ENCODE measurements around the gene FOXRED2. TPM values are rescaled to one million over a fixed set of nuclear protein-coding genes. Genes with fewer than 3 reads are reported as not detected.
A peak's percentile ranks its signal among the peaks of the same experiment; 100 is the strongest.
"Not testable (repeated sequence)": the region's sequence is repeated elsewhere in the genome, so short reads cannot be mapped to it uniquely, and the experiment has no call there.

Gene FOXRED2
- polyA plus RNA-seq, 3 donors from 2014 or later: 0.38 to 2.8 TPM; not detected in 1

DNA sequence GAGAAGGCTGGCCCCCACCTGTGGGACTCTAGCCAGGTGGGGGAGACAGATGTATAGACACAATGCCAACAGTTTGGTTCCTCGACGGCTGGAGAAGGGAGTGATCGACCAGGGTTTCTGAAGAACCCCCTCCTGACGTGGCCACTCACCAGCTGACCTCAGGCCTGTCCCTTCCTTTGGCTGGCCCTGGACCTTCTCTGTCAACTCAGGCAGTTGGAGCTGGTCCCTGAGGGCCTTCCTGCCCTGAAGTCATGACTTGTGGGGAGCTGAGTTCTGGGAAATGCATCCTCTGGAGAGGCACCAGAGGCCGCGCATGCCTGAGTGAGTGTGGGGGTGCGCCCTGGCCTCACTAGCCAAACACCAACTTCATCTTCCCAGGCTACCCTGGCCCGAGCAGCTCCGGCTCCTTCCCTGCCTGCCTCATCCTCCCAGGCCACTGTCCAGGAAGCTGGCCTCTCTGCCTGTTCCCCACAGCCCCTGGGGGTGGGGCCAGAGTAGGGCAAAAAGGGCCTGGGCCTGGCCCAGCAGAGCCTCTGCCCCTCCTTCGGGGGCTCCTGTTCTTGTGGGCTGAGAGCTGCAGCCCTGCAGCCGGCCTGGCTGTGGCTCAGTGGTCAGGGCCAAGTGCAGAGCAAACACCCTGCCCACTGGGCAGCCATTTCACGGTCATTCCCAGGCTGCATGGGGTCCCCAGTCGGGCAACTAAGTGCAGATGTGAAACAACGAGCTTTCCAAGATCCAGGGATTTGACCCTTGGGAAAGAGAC is 49.0 kb downstream of the FOXRED2 start:
- H3K27me3 Mint-ChIP-seq (ENCODE audit: low read depth in 3 of 3): peaks cover 0 to 4% (median 0%) of the 10 kb centered on the region in 3 donors
- H3K4me1 Mint-ChIP-seq: peaks cover 23 to 26% of the 10 kb centered on the region in 2 donors
- no peak overlapping the region for H3K4me3 Mint-ChIP-seq
- peak overlapping the region in 1 of 6 donors; percentile 50 for H3K27ac Mint-ChIP-seq
- H3K9me3 Mint-ChIP-seq: no peaks in the 10 kb centered on the region
- no peaks in the 10 kb centered on the region for H3K36me3 Mint-ChIP-seq
- DNase-seq: no peak

DNA sequence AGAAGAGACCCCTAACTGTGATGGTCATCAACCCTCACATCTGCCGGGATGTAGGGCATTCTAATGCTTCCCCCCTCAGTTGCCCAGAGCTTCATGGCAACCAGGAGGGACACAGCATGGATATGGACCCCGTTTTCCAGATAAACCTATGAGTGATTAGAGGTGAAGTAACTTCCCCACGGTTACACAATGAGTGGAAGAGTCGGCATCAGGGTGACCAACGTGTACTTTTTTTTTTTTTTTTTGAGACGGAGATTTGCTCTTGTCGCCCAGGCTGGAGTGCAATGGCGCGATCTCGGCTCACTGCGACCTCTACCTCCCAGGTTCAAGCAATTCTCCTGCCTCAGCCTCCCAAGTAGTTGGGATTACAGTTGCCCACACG is 50.4 kb downstream of the FOXRED2 start:
- peak overlapping the region in 5 of 6 donors; percentile 71 to 91 (median 88) for H3K27ac Mint-ChIP-seq
- peaks cover 37 to 40% of the 10 kb centered on the region in 2 donors for H3K4me1 Mint-ChIP-seq
- no peaks in the 10 kb centered on the region for H3K9me3 Mint-ChIP-seq
- H3K4me3 Mint-ChIP-seq: peak overlapping the region in 4 of 5 donors; percentile 56 to 76 (median 72)
- peaks cover 0 to 15% (median 7%) of the 10 kb centered on the region in 3 donors for H3K27me3 Mint-ChIP-seq (ENCODE audit: low read depth in 3 of 3)
- DNase-seq: no peak
- no peaks in the 10 kb centered on the region for H3K36me3 Mint-ChIP-seq

DNA sequence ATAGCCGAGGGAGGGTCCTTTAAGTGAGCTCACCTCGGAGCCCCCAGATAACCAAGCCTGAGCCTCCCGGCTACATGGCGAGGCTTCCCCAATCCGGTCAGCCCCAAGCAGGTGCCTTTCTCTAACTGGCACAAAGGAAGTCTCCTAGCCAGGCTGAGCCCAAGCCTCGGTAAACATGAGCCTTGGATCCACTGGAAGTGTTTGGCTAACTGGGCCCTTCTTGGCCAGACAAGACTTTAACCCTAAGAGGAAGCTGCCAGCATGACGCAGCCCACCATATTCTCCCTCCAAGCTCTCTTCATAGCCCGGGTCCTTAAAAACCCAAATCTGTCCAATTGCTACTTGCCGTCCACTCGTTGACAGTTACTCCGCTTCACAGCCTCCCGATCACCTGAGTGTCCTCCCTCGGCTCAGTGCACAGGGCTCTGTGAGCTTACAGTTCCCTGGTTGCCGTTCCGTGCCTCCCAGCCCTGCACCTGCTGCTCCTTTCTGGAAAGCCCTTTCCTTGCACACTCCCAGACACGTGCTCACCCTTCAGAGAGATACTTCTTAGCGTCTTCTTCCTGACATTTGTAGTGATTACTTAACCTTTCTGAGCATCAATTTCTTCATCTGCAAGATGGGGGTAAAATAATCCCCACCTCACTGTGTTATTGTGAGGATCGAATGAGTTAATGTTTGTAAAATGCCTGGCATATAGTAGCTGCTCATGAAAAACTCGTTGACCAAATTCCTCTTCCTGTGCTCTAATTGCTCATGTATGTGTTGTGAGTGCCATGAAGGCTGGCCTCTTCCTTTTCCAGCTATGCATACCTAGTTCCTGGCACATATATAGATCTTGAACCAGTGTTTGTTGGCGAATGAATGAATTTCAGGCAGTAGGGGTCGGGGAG is 51.0 kb downstream of the FOXRED2 start:
- no peak for DNase-seq
- H3K9me3 Mint-ChIP-seq: no peaks in the 10 kb centered on the region
- H3K27ac Mint-ChIP-seq: peak overlapping the region; percentile 82 to 91 (median 88)
- no peaks in the 10 kb centered on the region for H3K36me3 Mint-ChIP-seq
- H3K27me3 Mint-ChIP-seq (ENCODE audit: low read depth in 3 of 3): peaks cover 0 to 17% (median 7%) of the 10 kb centered on the region in 3 donors
- H3K4me3 Mint-ChIP-seq: peak overlapping the region; percentile 56 to 76 (median 70)
- H3K4me1 Mint-ChIP-seq: peaks cover 44 to 46% of the 10 kb centered on the region in 2 donors

DNA sequence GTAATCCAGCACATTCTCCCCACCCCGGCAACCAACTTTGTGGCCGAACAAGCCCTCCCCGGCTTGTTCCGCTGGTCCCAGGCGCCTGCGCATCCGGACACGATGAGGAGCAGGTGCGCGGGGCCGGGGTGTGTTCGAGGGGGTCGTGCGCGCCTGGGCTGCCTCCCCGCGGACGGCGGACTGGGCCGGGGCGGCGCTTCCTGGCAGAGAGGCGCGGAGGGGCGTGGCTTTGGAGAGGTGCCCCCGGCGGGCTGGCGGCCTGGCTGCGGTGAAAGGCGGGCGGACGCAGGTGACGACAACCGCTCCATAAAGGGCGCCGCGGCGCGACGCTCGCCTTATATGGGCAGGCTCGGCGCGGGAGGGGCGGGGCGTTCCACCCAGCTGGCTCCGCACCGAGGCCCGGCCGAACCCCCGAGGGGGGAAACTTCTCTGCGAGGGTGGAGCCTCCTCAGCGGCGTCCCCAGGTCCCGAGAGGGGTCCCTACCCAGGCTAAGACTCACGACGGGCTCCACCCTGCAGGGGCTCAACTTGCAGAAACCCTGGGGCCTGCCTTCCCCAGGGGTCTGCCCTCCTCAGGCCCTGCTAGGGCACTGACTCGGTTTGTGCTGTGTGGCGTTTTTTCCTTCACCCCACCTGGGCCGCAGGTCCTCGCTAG is 51.8 kb downstream of the FOXRED2 start:
- H3K9me3 Mint-ChIP-seq: no peaks in the 10 kb centered on the region
- H3K36me3 Mint-ChIP-seq: no peaks in the 10 kb centered on the region
- peaks cover 0 to 17% (median 7%) of the 10 kb centered on the region in 3 donors for H3K27me3 Mint-ChIP-seq (ENCODE audit: low read depth in 3 of 3)
- H3K27ac Mint-ChIP-seq: peak overlapping the region; percentile 82 to 91 (median 88)
- DNase-seq: peak; percentile 96
- H3K4me1 Mint-ChIP-seq: peaks cover 45 to 47% of the 10 kb centered on the region in 2 donors
- peak overlapping the region; percentile 67 to 76 (median 71) for H3K4me3 Mint-ChIP-seq

DNA sequence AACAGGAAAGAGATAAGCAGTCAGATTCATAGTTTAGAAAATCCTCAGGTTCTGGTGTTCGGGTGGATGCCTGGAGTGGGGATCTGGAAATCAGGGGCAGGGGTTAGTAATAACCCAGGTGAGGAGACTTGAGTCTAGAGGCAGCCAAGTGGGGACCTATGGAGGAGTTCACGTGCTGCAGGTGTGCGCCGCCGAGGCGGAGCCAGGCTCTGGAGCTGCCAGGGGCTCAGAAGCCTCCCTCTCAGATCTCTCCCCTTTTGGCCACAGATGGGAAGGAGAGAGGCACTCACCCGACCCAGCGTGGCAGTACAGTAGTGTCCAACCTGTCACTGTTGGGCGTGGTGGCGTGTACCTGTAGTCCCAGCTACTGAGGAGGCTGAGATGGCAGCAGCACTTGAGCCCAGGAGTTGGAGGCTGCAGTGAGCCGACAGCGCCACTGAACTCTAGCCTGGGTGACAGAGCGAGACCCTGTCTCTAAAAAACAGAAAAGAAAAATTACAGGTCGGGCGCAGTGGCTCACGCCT is 52.9 kb downstream of the FOXRED2 start:
- Mint-ChIP-seq H3K4me1 (peaks cover 50 to 55% of the 10 kb centered on the region in 2 donors), H3K4me3 (peak overlapping the region; percentile 67 to 76 (median 71)), H3K27me3 (ENCODE audit: low read depth in 3 of 3) (peaks cover 0 to 17% (median 7%) of the 10 kb centered on the region in 3 donors), H3K27ac (peak overlapping the region; percentile 88 to 98 (median 90)), H3K9me3 (no peaks in the 10 kb centered on the region), H3K36me3 (no peaks in the 10 kb centered on the region)
- no peak for DNase-seq

DNA sequence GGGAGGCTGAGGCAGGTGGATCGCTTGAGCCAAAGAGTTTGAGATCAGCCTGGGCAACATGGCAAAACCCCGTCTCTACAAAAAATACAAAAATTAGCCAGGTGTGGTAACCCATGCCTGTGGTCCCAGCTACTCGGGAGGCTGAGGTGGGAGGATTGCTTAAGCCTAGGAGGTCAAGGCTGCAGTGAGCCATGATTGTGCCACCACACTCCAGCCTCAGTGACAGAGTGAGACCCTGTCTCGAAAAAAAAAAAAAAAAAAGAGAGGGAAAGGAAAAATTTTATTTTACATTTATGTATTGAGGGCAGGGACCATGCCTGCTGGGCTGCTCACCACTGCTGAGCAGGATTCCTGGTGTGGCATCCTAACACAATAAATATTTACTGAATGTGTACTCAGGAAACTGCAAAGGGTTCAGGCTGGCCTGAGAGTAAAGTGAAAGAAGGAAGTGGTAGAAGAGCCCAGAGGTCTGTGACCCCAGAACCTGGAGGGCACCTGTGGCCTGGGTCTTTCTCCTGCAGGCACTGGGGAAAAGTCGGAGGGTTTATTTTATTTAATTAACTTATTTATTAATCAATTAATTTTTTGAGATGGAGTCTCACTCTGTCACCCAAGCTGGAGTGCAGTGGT is 53.7 kb downstream of the FOXRED2 start:
- Mint-ChIP-seq H3K4me3 (peak overlapping the region; percentile 71 to 80 (median 74)), H3K4me1 (peaks cover 58 to 63% of the 10 kb centered on the region in 2 donors), H3K27me3 (ENCODE audit: low read depth in 3 of 3) (peaks cover 0 to 17% (median 7%) of the 10 kb centered on the region in 3 donors), H3K27ac (peak overlapping the region; percentile 88 to 98 (median 92))
- not testable (repeated sequence) for DNase-seq, H3K36me3 Mint-ChIP-seq, H3K9me3 Mint-ChIP-seq

DNA sequence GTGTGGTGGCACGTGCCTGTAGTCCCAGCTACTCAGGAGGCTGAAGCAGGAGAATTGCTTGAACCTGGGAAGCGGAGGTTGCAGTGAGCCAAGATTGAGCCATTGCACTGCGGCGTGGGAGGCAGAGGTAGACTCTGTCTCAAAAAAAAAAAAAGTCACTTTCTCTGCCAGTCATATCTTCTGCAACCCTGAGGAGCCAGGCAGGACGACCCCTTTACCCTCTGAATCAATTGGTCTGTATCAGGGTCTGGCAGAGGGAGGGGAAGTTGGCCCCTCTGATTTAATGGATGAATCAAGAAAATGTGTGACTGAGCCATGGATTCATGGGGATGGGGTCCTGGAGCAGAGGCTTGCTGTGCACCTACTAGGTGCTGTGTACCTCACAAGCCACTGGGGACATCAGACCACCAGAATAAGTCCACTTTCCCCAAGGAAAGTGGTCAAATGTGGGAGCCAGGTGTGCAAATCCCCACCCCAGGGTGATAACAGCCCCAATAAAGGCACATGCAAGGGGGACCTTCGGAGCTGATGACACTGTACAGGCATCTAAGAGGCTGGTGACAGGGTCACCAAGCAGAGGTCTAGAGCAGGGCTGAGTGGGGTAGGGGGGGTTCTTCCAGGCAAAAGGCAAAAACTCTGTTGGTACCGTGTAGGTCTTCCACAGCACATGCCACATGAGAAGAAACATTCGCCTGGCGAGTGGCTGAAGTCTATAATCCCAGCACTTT is 54.4 kb downstream of the FOXRED2 start:
- H3K36me3 Mint-ChIP-seq: no peaks in the 10 kb centered on the region
- peak overlapping the region; percentile 88 to 98 (median 92) for H3K27ac Mint-ChIP-seq
- H3K4me1 Mint-ChIP-seq: peaks cover 65 to 70% of the 10 kb centered on the region in 2 donors
- DNase-seq: no peak
- H3K27me3 Mint-ChIP-seq (ENCODE audit: low read depth in 3 of 3): peaks cover 2 to 17% (median 7%) of the 10 kb centered on the region in 3 donors
- peak overlapping the region; percentile 71 to 80 (median 74) for H3K4me3 Mint-ChIP-seq
- H3K9me3 Mint-ChIP-seq: no peaks in the 10 kb centered on the region

DNA sequence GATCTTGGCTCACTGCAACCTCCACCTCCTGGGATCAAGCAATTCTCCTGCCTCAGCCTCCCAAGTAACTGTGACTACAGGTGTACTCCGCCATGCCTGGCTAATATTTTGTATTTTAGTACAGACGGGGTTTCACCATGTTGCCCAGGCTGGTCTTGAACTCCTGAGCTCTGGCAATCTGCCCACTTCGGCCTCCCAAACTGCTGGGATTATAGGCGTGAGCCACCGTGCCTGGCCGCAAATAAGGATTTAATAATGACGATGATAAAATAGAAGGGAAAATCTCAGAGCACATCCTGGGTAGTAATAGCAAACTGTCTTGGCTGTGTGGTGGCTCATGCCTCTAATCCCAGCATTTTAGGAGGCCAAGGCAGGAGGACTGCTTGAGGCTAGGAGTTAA is 55.9 kb downstream of the FOXRED2 start:
- peak overlapping the region in 3 of 5 donors; percentile 47 to 74 (median 73) for H3K4me3 Mint-ChIP-seq
- not testable (repeated sequence) for DNase-seq, H3K9me3 Mint-ChIP-seq, H3K36me3 Mint-ChIP-seq
- H3K27ac Mint-ChIP-seq: peak overlapping the region; percentile 88 to 98 (median 92)
- peaks cover 5 to 17% (median 7%) of the 10 kb centered on the region in 3 donors for H3K27me3 Mint-ChIP-seq (ENCODE audit: low read depth in 3 of 3)
- peaks cover 67 to 73% of the 10 kb centered on the region in 2 donors for H3K4me1 Mint-ChIP-seq

DNA sequence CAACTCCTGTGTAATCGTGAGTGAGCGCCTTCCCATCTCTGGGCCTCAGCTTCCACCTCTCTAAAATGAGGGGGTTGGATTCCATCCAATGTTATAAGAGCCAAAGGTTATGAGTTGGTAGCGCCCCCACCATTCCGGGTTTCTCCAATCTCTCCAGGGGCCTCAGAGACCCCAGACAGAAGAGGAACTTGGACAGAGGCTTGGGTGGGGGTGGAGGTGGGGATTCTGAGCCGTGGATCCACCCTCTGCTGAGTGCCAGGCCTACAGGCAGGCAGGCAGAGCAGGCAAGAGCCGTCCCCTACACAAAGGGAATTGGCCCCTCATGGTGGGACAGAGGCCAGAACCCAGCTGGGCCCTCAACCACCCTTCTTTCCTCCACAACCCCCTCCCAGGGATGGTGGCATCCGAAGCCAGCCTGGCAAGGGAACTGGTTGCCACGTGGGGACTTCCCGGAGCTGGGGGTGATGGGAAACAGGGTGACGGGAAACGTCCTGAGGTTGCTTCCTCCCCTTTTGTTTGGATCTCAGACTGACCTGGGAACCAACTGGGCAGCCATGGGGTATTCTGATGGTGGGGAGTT is 57.2 kb downstream of the FOXRED2 start:
- Mint-ChIP-seq H3K27ac (peak overlapping the region in 5 of 6 donors; percentile 32 to 85 (median 67)), H3K4me3 (no peak overlapping the region), H3K27me3 (ENCODE audit: low read depth in 3 of 3) (peaks cover 5 to 15% (median 7%) of the 10 kb centered on the region in 3 donors), H3K36me3 (no peaks in the 10 kb centered on the region), H3K4me1 (peaks cover 67 to 70% of the 10 kb centered on the region in 2 donors), H3K9me3 (no peaks in the 10 kb centered on the region)
- no peak for DNase-seq

DNA sequence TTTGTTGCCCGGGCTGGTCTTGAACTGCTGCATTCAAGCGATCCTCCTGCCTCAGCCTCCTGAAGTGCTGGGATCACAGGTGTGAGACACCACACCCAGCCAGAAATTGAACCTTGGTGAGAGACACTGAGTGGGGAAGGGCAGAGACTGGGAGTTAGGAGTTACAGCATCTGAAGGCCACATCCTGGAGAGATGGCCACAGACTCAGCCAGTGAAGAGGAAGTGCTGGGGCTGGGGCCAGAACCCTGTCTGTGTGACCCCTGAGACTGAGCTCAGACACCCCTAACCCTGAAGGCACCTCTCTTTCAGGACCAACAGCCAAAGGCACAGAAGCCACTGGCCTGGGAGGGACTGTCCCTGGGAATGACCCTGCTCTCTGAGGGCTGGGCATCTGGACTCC is 59.2 kb downstream of the FOXRED2 start:
- Mint-ChIP-seq H3K4me1 (peaks cover 61 to 62% of the 10 kb centered on the region in 2 donors), H3K4me3 (peak overlapping the region in 3 of 5 donors; percentile 47 to 51 (median 50)), H3K36me3 (no peaks in the 10 kb centered on the region), H3K27ac (peak overlapping the region; percentile 62 to 90 (median 84)), H3K9me3 (no peaks in the 10 kb centered on the region), H3K27me3 (ENCODE audit: low read depth in 3 of 3) (peaks cover 5 to 13% (median 7%) of the 10 kb centered on the region in 3 donors)
- DNase-seq: peak in 2 of 3 donors; percentile 21 to 38

DNA sequence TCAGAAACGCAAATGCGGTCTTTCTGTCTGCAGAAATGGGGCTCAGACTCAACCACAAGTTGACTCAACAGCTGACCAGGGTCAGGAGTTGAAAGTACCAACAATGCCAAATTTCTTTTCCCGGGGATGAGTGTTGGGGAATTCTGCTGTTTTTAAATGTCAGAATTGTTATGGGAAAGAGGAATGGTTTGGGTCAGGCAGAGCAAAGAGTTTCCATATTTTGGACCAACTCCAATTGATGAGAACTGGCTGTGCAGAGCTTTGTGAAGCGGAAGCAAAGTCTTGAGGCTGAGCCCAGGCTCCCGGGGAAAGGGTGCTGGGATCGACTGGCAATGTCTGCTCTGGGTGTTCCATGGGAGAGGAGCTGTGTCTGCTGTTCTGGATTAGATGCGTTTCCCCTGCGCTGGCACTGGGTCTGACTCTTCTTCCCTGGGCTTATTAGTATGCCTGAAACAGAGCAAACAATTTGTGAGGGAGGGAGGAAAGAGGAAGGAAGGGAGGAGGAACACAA is 61.6 kb downstream of the FOXRED2 start:
- peak overlapping the region in 1 of 6 donors; percentile 34 for H3K27ac Mint-ChIP-seq

More for the DNA sequence above, 61.6 kb downstream of the FOXRED2 start:
- Mint-ChIP-seq H3K36me3 (peaks cover 0 to 2% (median 0%) of the 10 kb centered on the region in 3 donors), H3K4me1 (peaks cover 42% of the 10 kb centered on the region in 2 donors), H3K27me3 (ENCODE audit: low read depth in 3 of 3) (peaks cover 0 to 6% (median 2%) of the 10 kb centered on the region in 3 donors), H3K4me3 (no peak overlapping the region), H3K9me3 (no peaks in the 10 kb centered on the region)
- DNase-seq: no peak
